GM19455 (cell line): ENCODE results near the gene ATP11A.
A peak's percentile ranks its signal among the peaks of the same experiment; 100 is the strongest.
"Not testable (repeated sequence)": the region's sequence is repeated elsewhere in the genome, so short reads cannot be mapped to it uniquely, and the experiment has no call there.

Source experiments
- ATAC-seq: cut with Tn5 transposase; IDR thresholded peaks from one replicate; pipeline ENCODE4 v1.9.1; 2021; ENCODE audit not compliant: unreplicated experiment

The ATP11A gene

GRCh38 chr13:112873851-112874750 is 184.3 kb downstream of the ATP11A start:
- ATAC-seq = peak; percentile 85

GRCh38 chr13:112874751-112875300 is 185.0 kb downstream of the ATP11A start:
- no peak for ATAC-seq

- ATAC-seq = no peak
Observed at GRCh38 chr13:112875627-112876026, 185.8 kb downstream of the ATP11A start.

- no peak for ATAC-seq
Observed at GRCh38 chr13:112876305-112877000, 186.6 kb downstream of the ATP11A start.

GRCh38 chr13:112877066-112877465 is 187.2 kb downstream of the ATP11A start:
- no peak for ATAC-seq

- ATAC-seq = no peak
Observed at GRCh38 chr13:112877539-112877938, 187.7 kb downstream of the ATP11A start.

GRCh38 chr13:112877976-112878955 is 188.4 kb downstream of the ATP11A start:
- ATAC-seq = no peak

- no peak for ATAC-seq
Observed at GRCh38 chr13:112879283-112879833, 189.5 kb downstream of the ATP11A start.

GRCh38 chr13:112880221-112880641 is 190.4 kb downstream of the ATP11A start:
- no peak for ATAC-seq

GRCh38 chr13:112880976-112881540 is 191.2 kb downstream of the ATP11A start:
- ATAC-seq = no peak

- no peak for ATAC-seq
Observed at GRCh38 chr13:112881656-112882554, 192.1 kb downstream of the ATP11A start.

GRCh38 chr13:112882555-112883024 is 192.8 kb downstream of the ATP11A start:
- ATAC-seq = no peak

GRCh38 chr13:112883241-112883945 is 193.6 kb downstream of the ATP11A start:
- ATAC-seq = no peak

GRCh38 chr13:112884700-112885099 is 194.9 kb downstream of the ATP11A start:
- ATAC-seq = not testable (repeated sequence)

- no peak for ATAC-seq
Observed at GRCh38 chr13:112885242-112885781, 195.5 kb downstream of the ATP11A start.

- ATAC-seq = no peak
Observed at GRCh38 chr13:112885782-112886268, 196.0 kb downstream of the ATP11A start.

- no peak for ATAC-seq
Observed at GRCh38 chr13:112887151-112887550, 197.3 kb downstream of the ATP11A start.

- ATAC-seq = no peak
Observed at GRCh38 chr13:112887557-112887991, 197.7 kb downstream of the ATP11A start.
